B cell (primary cell): ENCODE measurements around the gene GOLGA8F. TPM values are rescaled to one million over a fixed set of nuclear protein-coding genes. Genes with fewer than 3 reads are reported as not detected.
"Not testable (repeated sequence)": the region's sequence is repeated elsewhere in the genome, so short reads cannot be mapped to it uniquely, and the experiment has no call there.

ENCODE experiments used
- ATAC-seq: fragments of 200-7000 bp; cut with Tn5 transposase; one replicate; pipeline ENCODE4 v1.10.0; 2021; ENCODE audit warnings: low read depth, mild to moderate bottlenecking, moderate number of reproducible peaks, moderate library complexity
- CTCF ChIA-PET: fragments of 350-600 bp; sonication (Branson Sonifier 250); formaldehyde crosslinking; loops from one replicate; lab custom pipeline; 2021; ENCODE audit warnings: antibody characterized with exemption, inconsistent platforms; lab: Charles Lee
- POLR2A ChIA-PET: fragments of 350-600 bp; sonication (Branson Sonifier 250); formaldehyde crosslinking; loops from one replicate; lab custom pipeline; 2021; ENCODE audit warnings: antibody characterized with exemption; lab: Charles Lee
- DNase-seq: peaks from one replicate; pipeline ENCODE4 v3.0.0; 2013
- H2AFZ ChIP-seq: 2 replicates; pipeline ENCODE4 v1.6.1; 2012; ENCODE audit warnings: mild to moderate bottlenecking, low read depth, low read length; ENCODE audit not compliant: insufficient read depth, poor library complexity, severe bottlenecking
- H3K27ac ChIP-seq, 2 donors: 1 replicate in 1 of 2; 2 replicates in 1 of 2; pipeline ENCODE4 v1.5.1; 2012 to 2013; ENCODE audit warnings: low read length in 2 of 2, mild to moderate bottlenecking in 2 of 2, moderate library complexity in 1 of 2
- H3K27me3 ChIP-seq, 4 experiments: fragments of 200-600 bp in 1 of 4; sonication (generic) in 1 of 4; replicated peaks in 1 of 4; 1 replicate in 2 of 4; 2 replicates in 2 of 4; pipeline versions ENCODE4 v1.6.1 to v1.7.0; 2013 to 2016; ENCODE audit warnings: low read length in 3 of 4, mild to moderate bottlenecking in 2 of 4, mixed read lengths in 1 of 4, moderate library complexity in 1 of 4; ENCODE audit not compliant: insufficient read depth in 4 of 4, control insufficient read depth in 3 of 4; ENCODE audit errors: control extremely low read depth in 1 of 4
- H3K36me3 ChIP-seq, 2 experiments: replicated peaks in 1 of 2; 1 replicate in 1 of 2; 2 replicates in 1 of 2; pipeline versions ENCODE4 v1.6.1 to v1.7.1; 2013; ENCODE audit warnings: low read length in 1 of 2; ENCODE audit not compliant: insufficient read depth in 2 of 2, control insufficient read depth in 1 of 2; ENCODE audit errors: control extremely low read depth in 1 of 2, extremely low read depth in 1 of 2
- H3K4me1 ChIP-seq, 2 donors: fragments of 200-600 bp in 1 of 2; sonication (generic) in 1 of 2; 1 replicate in 1 of 2; 2 replicates in 1 of 2; pipeline versions ENCODE4 v1.5.1 to v1.6.1; 2013 to 2017; ENCODE audit warnings: low read length in 2 of 2; ENCODE audit not compliant: control insufficient read depth in 2 of 2, insufficient read depth in 2 of 2
- H3K4me2 ChIP-seq: replicated peaks from 2 replicates; pipeline ENCODE3; 2012; ENCODE audit warnings: mild to moderate bottlenecking, low read depth, low read length; ENCODE audit not compliant: poor library complexity, severe bottlenecking
- H3K4me3 ChIP-seq, 5 experiments: fragments of 200-600 bp in 1 of 5; sonication (generic) in 1 of 5; 1 replicate in 3 of 5; 2 replicates in 2 of 5; pipeline versions ENCODE4 v1.5.1 to v1.7.0; 2011 to 2016; ENCODE audit warnings: low read length in 4 of 5, mild to moderate bottlenecking in 4 of 5, low read depth in 2 of 5, control low read depth in 1 of 5, moderate library complexity in 1 of 5; ENCODE audit not compliant: insufficient read depth in 1 of 5; ENCODE audit errors: control extremely low read depth in 1 of 5, extremely low read depth in 1 of 5
- H3K79me2 ChIP-seq: fragments of 200-600 bp; sonication (generic); one replicate; pipeline ENCODE4 v1.6.0; 2016; ENCODE audit warnings: low read length; ENCODE audit not compliant: control insufficient read depth, insufficient read depth
- H3K9ac ChIP-seq: fragments of 200-600 bp; sonication (generic); 2 replicates; pipeline ENCODE4 v1.6.1; 2017; ENCODE audit warnings: mild to moderate bottlenecking, low read length, moderate library complexity
- H3K9me3 ChIP-seq, 3 donors: one replicate each; pipeline versions ENCODE4 v1.6.1 to v1.7.1; 2013; ENCODE audit warnings: low read length in 2 of 3; ENCODE audit not compliant: control insufficient read depth in 2 of 3, insufficient read depth in 1 of 3; ENCODE audit errors: control extremely low read depth in 1 of 3
- H4K20me1 ChIP-seq: 2 replicates; pipeline ENCODE4 v1.6.0; 2012; ENCODE audit warnings: mild to moderate bottlenecking, low read length; ENCODE audit not compliant: insufficient read depth, control insufficient read depth, poor library complexity, severe bottlenecking
- H3K27ac Mint-ChIP-seq: one replicate; pipeline ENCODE4 v1.8.0; 2021; ENCODE audit warnings: mixed read lengths
- H3K27me3 Mint-ChIP-seq: one replicate; pipeline ENCODE4 v1.8.0; 2021; ENCODE audit warnings: mixed read lengths
- H3K4me1 Mint-ChIP-seq: one replicate; pipeline ENCODE4 v1.8.0; 2021; ENCODE audit warnings: mixed read lengths
- H3K4me3 Mint-ChIP-seq: one replicate; pipeline ENCODE4 v1.8.0; 2021; ENCODE audit warnings: mixed read lengths
- H3K9me3 Mint-ChIP-seq: one replicate; pipeline ENCODE4 v1.8.0; 2022; ENCODE audit warnings: mixed read lengths; ENCODE audit not compliant: insufficient read depth
- WGBS: methylation state at CpG from one replicate; pipeline ENCODE4 v1.1.5; 2013; ENCODE audit warnings: missing lambda C conversion rate; ENCODE audit not compliant: insufficient coverage; 5-methylcytosine and 5-hydroxymethylcytosine counted together
- intact Hi-C: fragments of 100-400 bp; cut with micrococcal nuclease; formaldehyde crosslinking; loops from one replicate; pipeline ENCODE4 v1.10.0; 2022
- polyA plus RNA-seq: library from polyadenylated mRNA; depleted of rRNA; stranded (reverse); fragments of >200 nt; gene quantifications from 2 replicates; pipeline ENCODE4 v1.2.3, GENCODE V29; 2012
- total RNA-seq, 2 donors: library from RNA; stranded (reverse); fragments of 120-200 nt in 1 of 2; gene quantifications; 1 replicate in 1 of 2; 2 replicates in 1 of 2; pipeline versions ENCODE4 v1.2.3 to v1.2.4, GENCODE V29; 2013 to 2022

The GOLGA8F gene
- total and polyA plus RNA-seq, 2 donors (not counting 1 experiment from before 2014, with no cell fraction given) = not detected

GRCh38 chr15:28396022-28396421, 17.6 kb downstream of the GOLGA8F start:
- no CpG with 5 or more reads among the region's 11 CpGs for WGBS
- intact Hi-C loops, H2AFZ ChIP-seq, H3K9me3 ChIP-seq, H3K4me1 ChIP-seq, DNase-seq, H3K4me3 Mint-ChIP-seq, H3K36me3 ChIP-seq, H3K4me2 ChIP-seq, H3K4me3 ChIP-seq, H3K27me3 ChIP-seq, H3K9me3 Mint-ChIP-seq, H3K27ac ChIP-seq, H3K4me1 Mint-ChIP-seq, H4K20me1 ChIP-seq, POLR2A ChIA-PET, CTCF ChIA-PET, H3K27me3 Mint-ChIP-seq, ATAC-seq, H3K9ac ChIP-seq, H3K27ac Mint-ChIP-seq, H3K79me2 ChIP-seq: not testable (repeated sequence)

- H3K9ac ChIP-seq, DNase-seq, H3K9me3 ChIP-seq, H2AFZ ChIP-seq, H3K36me3 ChIP-seq, intact Hi-C loops, H3K27ac ChIP-seq, H3K27me3 Mint-ChIP-seq, H3K79me2 ChIP-seq, POLR2A ChIA-PET, H3K9me3 Mint-ChIP-seq, H3K4me1 Mint-ChIP-seq, CTCF ChIA-PET, ATAC-seq, H3K4me2 ChIP-seq, H3K4me3 ChIP-seq, H3K27me3 ChIP-seq, H4K20me1 ChIP-seq, H3K4me1 ChIP-seq, H3K27ac Mint-ChIP-seq, H3K4me3 Mint-ChIP-seq: not testable (repeated sequence)
- WGBS = no CpG with 5 or more reads among the region's 64 CpGs
Observed at GRCh38 chr15:28402774-28403435, 24.4 kb downstream of the GOLGA8F start.

GRCh38 chr15:28420470-28420869, 42.0 kb downstream of the GOLGA8F start:
- H3K4me2 ChIP-seq, POLR2A ChIA-PET, intact Hi-C loops, ATAC-seq, H3K79me2 ChIP-seq, H2AFZ ChIP-seq, CTCF ChIA-PET, H3K4me3 ChIP-seq, H4K20me1 ChIP-seq, H3K9me3 ChIP-seq, H3K4me3 Mint-ChIP-seq, H3K9ac ChIP-seq, H3K27ac ChIP-seq, H3K4me1 ChIP-seq, H3K27ac Mint-ChIP-seq, H3K27me3 Mint-ChIP-seq, H3K4me1 Mint-ChIP-seq, H3K27me3 ChIP-seq, H3K9me3 Mint-ChIP-seq, H3K36me3 ChIP-seq: not testable (repeated sequence)
- WGBS = no CpG with 5 or more reads among the region's 3 CpGs
- peak; percentile 1 for DNase-seq

- H2AFZ ChIP-seq, H3K4me2 ChIP-seq, H3K9ac ChIP-seq, ATAC-seq, POLR2A ChIA-PET, intact Hi-C loops, DNase-seq, H3K79me2 ChIP-seq, H3K27me3 ChIP-seq, H3K27ac Mint-ChIP-seq, H3K27ac ChIP-seq, H3K9me3 Mint-ChIP-seq, CTCF ChIA-PET, H3K4me1 ChIP-seq, H3K9me3 ChIP-seq, H3K4me3 ChIP-seq, H4K20me1 ChIP-seq, H3K4me1 Mint-ChIP-seq, H3K36me3 ChIP-seq, H3K4me3 Mint-ChIP-seq, H3K27me3 Mint-ChIP-seq: not testable (repeated sequence)
- no CpG with 5 or more reads among the region's 3 CpGs for WGBS
Observed at GRCh38 chr15:28435594-28435993, 57.1 kb downstream of the GOLGA8F start.
